Measurements from ENCODE around the gene KRTAP12-3.

The KRTAP12-3 gene

DNA sequence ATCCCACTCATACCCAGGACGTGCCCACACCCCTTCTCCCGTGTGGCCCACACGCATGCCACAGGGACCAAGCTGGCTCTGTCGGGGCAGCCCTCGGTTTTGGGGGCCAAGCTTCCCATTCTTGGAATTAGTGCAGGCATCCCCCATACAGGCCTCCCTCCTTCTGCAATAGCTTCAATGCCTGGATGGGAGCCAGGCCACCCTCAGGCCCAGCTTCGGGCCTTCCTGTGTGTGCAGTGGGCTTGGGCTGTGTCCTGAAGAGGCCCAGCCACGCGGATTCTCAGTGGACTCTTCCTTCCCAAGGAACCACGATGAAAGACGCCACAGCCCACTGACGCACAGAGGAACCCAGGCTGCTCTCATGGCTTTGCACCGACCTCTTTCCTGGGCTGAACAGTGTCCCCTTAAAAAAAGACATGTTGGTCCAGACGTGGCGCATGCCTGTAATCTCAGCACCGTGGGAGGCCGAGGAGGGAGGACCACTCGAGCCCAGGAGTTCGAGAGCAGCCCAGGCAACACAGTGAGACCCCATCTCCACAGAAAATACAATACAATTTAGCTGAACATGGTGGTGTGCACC is 8.1 kb upstream of the KRTAP12-3 start:
- no peak for TF ChIP-seq CREB1 (IDR thresholded peaks at IDR 0.05; ENCODE audit: low read depth)
- no peak for TF ChIP-seq EP300 (IDR thresholded peaks at IDR 0.05; ENCODE audit: borderline replicate concordance)
- TF ChIP-seq, protein P1, sequence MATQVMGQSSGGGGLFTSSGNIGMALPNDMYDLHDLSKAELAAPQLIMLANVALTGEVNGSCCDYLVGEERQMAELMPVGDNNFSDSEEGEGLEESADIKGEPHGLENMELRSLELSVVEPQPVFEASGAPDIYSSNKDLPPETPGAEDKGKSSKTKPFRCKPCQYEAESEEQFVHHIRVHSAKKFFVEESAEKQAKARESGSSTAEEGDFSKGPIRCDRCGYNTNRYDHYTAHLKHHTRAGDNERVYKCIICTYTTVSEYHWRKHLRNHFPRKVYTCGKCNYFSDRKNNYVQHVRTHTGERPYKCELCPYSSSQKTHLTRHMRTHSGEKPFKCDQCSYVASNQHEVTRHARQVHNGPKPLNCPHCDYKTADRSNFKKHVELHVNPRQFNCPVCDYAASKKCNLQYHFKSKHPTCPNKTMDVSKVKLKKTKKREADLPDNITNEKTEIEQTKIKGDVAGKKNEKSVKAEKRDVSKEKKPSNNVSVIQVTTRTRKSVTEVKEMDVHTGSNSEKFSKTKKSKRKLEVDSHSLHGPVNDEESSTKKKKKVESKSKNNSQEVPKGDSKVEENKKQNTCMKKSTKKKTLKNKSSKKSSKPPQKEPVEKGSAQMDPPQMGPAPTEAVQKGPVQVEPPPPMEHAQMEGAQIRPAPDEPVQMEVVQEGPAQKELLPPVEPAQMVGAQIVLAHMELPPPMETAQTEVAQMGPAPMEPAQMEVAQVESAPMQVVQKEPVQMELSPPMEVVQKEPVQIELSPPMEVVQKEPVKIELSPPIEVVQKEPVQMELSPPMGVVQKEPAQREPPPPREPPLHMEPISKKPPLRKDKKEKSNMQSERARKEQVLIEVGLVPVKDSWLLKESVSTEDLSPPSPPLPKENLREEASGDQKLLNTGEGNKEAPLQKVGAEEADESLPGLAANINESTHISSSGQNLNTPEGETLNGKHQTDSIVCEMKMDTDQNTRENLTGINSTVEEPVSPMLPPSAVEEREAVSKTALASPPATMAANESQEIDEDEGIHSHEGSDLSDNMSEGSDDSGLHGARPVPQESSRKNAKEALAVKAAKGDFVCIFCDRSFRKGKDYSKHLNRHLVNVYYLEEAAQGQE (IDR thresholded peaks at IDR 0.05; ENCODE audit: low read depth): no peak
- TF ChIP-seq YY1 (IDR thresholded peaks at IDR 0.05; ENCODE audit: low read depth): no peak
- TF ChIP-seq, protein P2, sequence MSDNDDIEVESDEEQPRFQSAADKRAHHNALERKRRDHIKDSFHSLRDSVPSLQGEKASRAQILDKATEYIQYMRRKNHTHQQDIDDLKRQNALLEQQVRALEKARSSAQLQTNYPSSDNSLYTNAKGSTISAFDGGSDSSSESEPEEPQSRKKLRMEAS (IDR thresholded peaks at IDR 0.05): no peak
- TF ChIP-seq, protein P3, sequence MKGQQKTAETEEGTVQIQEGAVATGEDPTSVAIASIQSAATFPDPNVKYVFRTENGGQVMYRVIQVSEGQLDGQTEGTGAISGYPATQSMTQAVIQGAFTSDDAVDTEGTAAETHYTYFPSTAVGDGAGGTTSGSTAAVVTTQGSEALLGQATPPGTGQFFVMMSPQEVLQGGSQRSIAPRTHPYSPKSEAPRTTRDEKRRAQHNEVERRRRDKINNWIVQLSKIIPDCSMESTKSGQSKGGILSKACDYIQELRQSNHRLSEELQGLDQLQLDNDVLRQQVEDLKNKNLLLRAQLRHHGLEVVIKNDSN (IDR thresholded peaks at IDR 0.05): no peak
- no peak for TF ChIP-seq ZBTB7A (IDR thresholded peaks at IDR 0.05; ENCODE audit: low read depth)
- no peak for TF ChIP-seq TEAD4 (IDR thresholded peaks at IDR 0.05)
- no peak for TF ChIP-seq RAD21 (IDR thresholded peaks at IDR 0.05; ENCODE audit: low read depth)
- no peak for TF ChIP-seq TAF1 (IDR thresholded peaks at IDR 0.05; ENCODE audit: low read depth)
- no peak for TF ChIP-seq TCF12 (IDR thresholded peaks at IDR 0.05; ENCODE audit: low read depth)
- no peak for TF ChIP-seq EGR1 (IDR thresholded peaks at IDR 0.05)
- TF ChIP-seq CEBPB (IDR thresholded peaks at IDR 0.05): no peak
- TF ChIP-seq NFIC (IDR thresholded peaks at IDR 0.05): no peak

DNA sequence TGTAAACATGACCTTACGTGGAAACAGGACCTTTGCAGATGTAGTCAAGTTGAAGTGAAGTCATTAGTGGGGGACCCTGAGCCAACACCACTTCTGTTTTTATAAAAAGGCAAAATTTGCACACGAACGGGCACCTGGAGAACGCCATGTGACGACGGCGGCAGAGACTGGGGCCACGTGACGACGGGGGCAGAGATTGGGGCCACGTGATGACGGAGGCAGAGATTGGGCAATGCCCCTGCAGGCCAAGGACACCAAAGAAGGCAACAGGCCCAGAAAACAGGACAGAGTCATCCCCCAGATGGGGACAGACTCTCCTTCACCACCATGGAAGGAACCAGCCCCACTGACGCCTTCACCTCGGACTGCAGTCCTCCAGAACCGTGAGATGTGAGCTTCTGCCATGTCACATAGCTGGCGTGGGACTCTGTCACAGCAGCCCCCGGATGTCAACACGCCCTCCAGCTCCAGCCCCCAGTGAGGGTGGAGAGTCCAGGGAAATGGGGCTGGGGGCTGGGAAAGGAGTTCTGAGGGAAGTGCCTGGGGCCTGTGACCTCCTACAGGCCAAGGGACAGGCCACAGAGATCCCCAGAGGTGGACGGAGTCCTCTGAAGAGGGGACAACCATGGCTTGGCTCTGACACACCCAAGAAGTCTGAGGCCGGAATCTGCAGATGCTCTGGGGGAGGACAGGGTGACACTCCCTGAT is 7.3 kb upstream of the KRTAP12-3 start:
- TF ChIP-seq NFIC (IDR thresholded peaks at IDR 0.05): no peak
- TF ChIP-seq, protein P3 (IDR thresholded peaks at IDR 0.05): 0 out of 2 replicates have a peak, but pooled peaks have one; percentile 13

DNA sequence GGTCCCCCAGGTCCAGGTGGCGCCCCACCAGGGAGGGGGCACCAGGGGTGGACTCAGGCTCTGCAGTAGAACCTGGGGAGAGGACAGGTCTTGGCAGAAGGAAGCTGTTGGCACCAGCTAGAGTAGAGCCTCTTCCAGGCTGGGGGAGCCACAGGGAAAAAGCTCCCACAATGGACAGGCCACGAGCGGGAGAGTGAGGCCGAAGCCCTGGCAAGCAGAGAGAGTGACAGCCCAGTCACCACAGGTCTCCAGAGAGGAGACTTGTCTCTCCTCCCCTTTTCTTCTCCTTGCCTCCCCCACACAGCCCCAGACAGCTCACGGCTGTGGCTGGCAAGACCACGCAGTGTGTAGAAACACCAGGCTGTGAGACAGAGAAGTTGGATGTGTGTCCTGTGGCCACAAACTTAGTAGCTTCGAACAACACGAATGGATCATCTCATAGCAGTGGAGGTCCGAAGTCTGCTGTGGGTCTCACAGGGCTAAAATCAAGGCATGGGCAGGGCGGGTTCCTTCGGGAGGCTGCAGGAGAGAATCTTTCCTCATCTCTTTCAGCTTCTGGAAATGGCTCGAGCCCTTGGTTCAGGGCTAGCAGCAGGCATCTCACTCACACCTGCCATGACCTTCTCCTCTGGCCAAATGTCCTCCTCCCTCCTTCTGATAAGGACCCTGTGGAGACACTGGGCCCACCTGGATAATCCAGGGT is 6.6 kb upstream of the KRTAP12-3 start:
- no peak for TF ChIP-seq CEBPB (IDR thresholded peaks at IDR 0.05)
- TF ChIP-seq YY1 (IDR thresholded peaks at IDR 0.05; ENCODE audit: low read depth): no peak
- TF ChIP-seq, protein P2 (IDR thresholded peaks at IDR 0.05): no peak
- TF ChIP-seq, protein P3 (IDR thresholded peaks at IDR 0.05): no peak
- TF ChIP-seq EP300 (IDR thresholded peaks at IDR 0.05; ENCODE audit: borderline replicate concordance): no peak
- TF ChIP-seq ZBTB7A (IDR thresholded peaks at IDR 0.05; ENCODE audit: low read depth): no peak
- TF ChIP-seq CREB1 (IDR thresholded peaks at IDR 0.05; ENCODE audit: low read depth): no peak
- no peak for TF ChIP-seq TCF12 (IDR thresholded peaks at IDR 0.05; ENCODE audit: low read depth)
- no peak for TF ChIP-seq FOXM1 (IDR thresholded peaks at IDR 0.05; ENCODE audit: borderline replicate concordance, low read depth)
- TF ChIP-seq RAD21 (IDR thresholded peaks at IDR 0.05; ENCODE audit: low read depth): no peak
- TF ChIP-seq NFIC (IDR thresholded peaks at IDR 0.05): no peak
- TF ChIP-seq EGR1 (IDR thresholded peaks at IDR 0.05): no peak
- TF ChIP-seq, protein P1 (IDR thresholded peaks at IDR 0.05; ENCODE audit: low read depth): no peak
- no peak for TF ChIP-seq TEAD4 (IDR thresholded peaks at IDR 0.05)
- TF ChIP-seq TAF1 (IDR thresholded peaks at IDR 0.05; ENCODE audit: low read depth): no peak

DNA sequence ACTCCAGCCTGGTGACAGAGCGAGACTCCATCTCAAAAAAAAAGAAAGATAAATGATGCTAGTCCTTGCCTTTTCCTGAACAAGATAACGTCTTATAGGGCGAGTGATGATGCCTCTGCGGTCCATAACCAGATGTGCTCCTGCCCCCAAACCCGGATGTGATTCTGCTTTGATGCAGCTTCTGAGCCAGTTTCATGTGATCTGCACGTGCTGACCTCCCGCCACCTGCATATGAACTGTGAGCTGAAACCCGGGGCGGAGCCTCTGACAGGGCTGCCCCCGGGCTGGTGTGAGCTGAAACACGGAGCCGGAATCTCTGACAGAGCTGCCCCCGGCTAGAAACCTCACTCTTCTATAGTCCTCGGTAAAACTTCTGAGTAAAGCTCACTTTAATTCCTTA is 4.6 kb upstream of the KRTAP12-3 start:
- no peak for TF ChIP-seq FOXM1 (IDR thresholded peaks at IDR 0.05; ENCODE audit: borderline replicate concordance, low read depth)
- TF ChIP-seq, protein P2 (IDR thresholded peaks at IDR 0.05): peak; percentile 75

Measured in Ishikawa (cell line).